GM12878 (cell line): ENCODE results near the gene FOXO1. TPM values are rescaled to one million over a fixed set of nuclear protein-coding genes. Genes with fewer than 3 reads are reported as not detected.

Experiments
- ATAC-seq: fragments of 200-7000 bp; cut with Tn5 transposase; 3 replicates; pipeline ENCODE4 v1.9.1; 2020; ENCODE audit warnings: mild to moderate bottlenecking, moderate library complexity
- BruUV-seq: library from RNA; stranded (reverse); fragments of 400-500 nt; replicated peaks from 2 replicates; lab custom pipeline; 2021; lab: Mats Ljungman, UMichigan
- CTCF ChIA-PET: fragments of 300-600 bp; sonication (Branson Sonifier 250); formaldehyde crosslinking; extraction: SDS; loops from one replicate; lab custom pipeline; 2021; ENCODE audit warnings: inconsistent platforms; lab: Yijun Ruan, JAX
- POLR2A ChIA-PET: fragments of 350-600 bp; formaldehyde crosslinking; extraction: SDS; loops from one replicate; lab custom pipeline; 2021; ENCODE audit warnings: inconsistent platforms; lab: Charles Lee
- RAD21 ChIA-PET: fragments of 300-600 bp; sonication (Branson Sonifier 250); formaldehyde crosslinking; loops from one replicate; lab custom pipeline; 2023; ENCODE audit warnings: antibody characterized with exemption; ENCODE audit not compliant: unreplicated experiment; lab: Charles Lee
- SMC1A ChIA-PET: fragments of 300-600 bp; sonication (Branson Sonifier 250); formaldehyde crosslinking; loops from one replicate; lab custom pipeline; 2023; ENCODE audit not compliant: unreplicated experiment, uncharacterized antibody; lab: Charles Lee
- DNase-seq: peaks from one replicate; pipeline ENCODE4 v3.0.0-alpha.2; 2011; ENCODE audit warnings: low read depth, low spot score
- FAIRE-seq: peaks from 3 replicates; lab custom pipeline; 2011; peaks lifted over from hg19 to GRCh38; lab: Jason Lieb, UNC
- H2AFZ ChIP-seq: 2 replicates; pipeline ENCODE4 v1.6.0; 2011; ENCODE audit warnings: low read depth, low read length, control low read depth; ENCODE audit not compliant: control insufficient read depth
- H3K27ac ChIP-seq: 2 replicates; pipeline ENCODE4 v1.5.1; 2011; ENCODE audit warnings: control low read depth; ENCODE audit not compliant: control insufficient read depth, insufficient read depth
- H3K27me3 ChIP-seq, 2 experiments: replicated peaks in 1 of 2; 2 replicates each; pipeline versions ENCODE4 v1.6.0 to v1.6.1; 2011; ENCODE audit warnings: low read length in 1 of 2; ENCODE audit not compliant: control insufficient read depth in 2 of 2, insufficient read depth in 2 of 2
- H3K36me3 ChIP-seq, 2 experiments: 2 replicates each; pipeline ENCODE4 v1.5.1; 2011; ENCODE audit warnings: low read length in 1 of 2; ENCODE audit not compliant: control insufficient read depth in 2 of 2, insufficient read depth in 2 of 2
- H3K4me1 ChIP-seq: 2 replicates; pipeline ENCODE4 v1.6.1; 2011; ENCODE audit warnings: mild to moderate bottlenecking, low read length, moderate library complexity, mixed read lengths; ENCODE audit not compliant: control insufficient read depth, insufficient read depth
- H3K4me2 ChIP-seq: 2 replicates; pipeline ENCODE4 v1.6.0; 2011; ENCODE audit warnings: control low read depth; ENCODE audit not compliant: control insufficient read depth, insufficient read depth
- H3K4me3 ChIP-seq: fragments of 200-600 bp; sonication (generic); 2 replicates; pipeline ENCODE4 v1.5.1; 2016
- H3K79me2 ChIP-seq: 2 replicates; pipeline ENCODE4 v1.6.0; 2011; ENCODE audit warnings: low read length; ENCODE audit not compliant: control insufficient read depth, insufficient read depth
- H3K9ac ChIP-seq: 2 replicates; pipeline ENCODE4 v1.8.0; 2011; ENCODE audit warnings: low read length, control low read depth, mixed read lengths; ENCODE audit not compliant: control insufficient read depth, insufficient read depth
- H3K9me3 ChIP-seq: replicated peaks from 3 replicates; pipeline ENCODE4 v1.5.1; 2011; ENCODE audit warnings: mild to moderate bottlenecking, low read length; ENCODE audit not compliant: control insufficient read depth, insufficient read depth
- H4K20me1 ChIP-seq: 2 replicates; pipeline ENCODE4 v1.6.0; 2011; ENCODE audit not compliant: control insufficient read depth, insufficient read depth
- BMI1 ChIP-seq: fragments of 450-650 bp; IDR thresholded peaks from 2 replicates; pipeline ENCODE4 v1.6.1; 2016; ENCODE audit warnings: mild to moderate bottlenecking, moderate library complexity, borderline replicate concordance
- CBFB ChIP-seq: IDR thresholded peaks from 2 replicates; pipeline ENCODE4 v1.6.1; 2016; ENCODE audit warnings: antibody characterized with exemption, low read depth
- ESRRA ChIP-seq: IDR thresholded peaks from 2 replicates; pipeline ENCODE4 v1.6.1; 2012; ENCODE audit warnings: mild to moderate bottlenecking, low read length, improper control_type of control experiment
- FOXM1 ChIP-seq: IDR thresholded peaks from 2 replicates; pipeline ENCODE4 v1.6.1; 2012; ENCODE audit warnings: low read depth, mild to moderate bottlenecking, inconsistent platforms, low read length, moderate library complexity
- GABPA ChIP-seq: IDR thresholded peaks from 2 replicates; pipeline ENCODE4 v1.6.1; 2014; ENCODE audit warnings: antibody characterized with exemption, low read depth, mild to moderate bottlenecking, inconsistent platforms
- IRF3 ChIP-seq: fragments of 450-650 bp; IDR thresholded peaks from 2 replicates; pipeline ENCODE4 v1.6.1; 2014; ENCODE audit warnings: mild to moderate bottlenecking
- MEF2A ChIP-seq: IDR thresholded peaks from 2 replicates; pipeline ENCODE4 v1.6.1; 2011; ENCODE audit warnings: low read depth, mild to moderate bottlenecking, low read length, moderate library complexity; ENCODE audit not compliant: insufficient read depth
- SKIL ChIP-seq: fragments of 450-650 bp; IDR thresholded peaks from 2 replicates; pipeline ENCODE4 v1.6.1; 2017; ENCODE audit warnings: mild to moderate bottlenecking, low read depth, inconsistent platforms; ENCODE audit not compliant: poor library complexity, severe bottlenecking
- SREBF2 ChIP-seq: IDR thresholded peaks from 2 replicates; pipeline ENCODE4 v1.6.1; 2012; ENCODE audit warnings: mild to moderate bottlenecking, low read length
- YBX1 ChIP-seq: fragments of 450-650 bp; IDR thresholded peaks from 2 replicates; pipeline ENCODE4 v1.6.1; 2016; ENCODE audit warnings: antibody characterized with exemption
- in situ Hi-C: fragments of 300-500 bp; cut with MboI; formaldehyde crosslinking; loops from 9 replicates; pipeline ENCODE4 v1.14.3; 2018; ENCODE audit warnings: mixed read lengths
- intact Hi-C: fragments of 100-400 bp; cut with micrococcal nuclease; formaldehyde crosslinking; loops from one replicate; pipeline ENCODE4 v1.14.2; 2022; ENCODE audit not compliant: unreplicated experiment
- polyA plus RNA-seq, 11 experiments: library from polyadenylated mRNA; depleted of rRNA in 4 of 11; unstranded in 6 of 11; stranded (reverse) in 5 of 11; fragments of >200 nt; fragmentation: Nextera tagmentation in 4 of 11; fragmentation: Illumina TruSeq in 1 of 11; extraction: Ambion mirVana in 4 of 11; extraction: Trizol in 1 of 11; gene quantifications; 1 replicate in 1 of 11; 2 replicates in 10 of 11; pipeline versions ENCODE4 v1.2.1 to v1.2.3, GENCODE V29; 2011 to 2016; ENCODE audit warnings: inconsistent platforms in 2 of 11, missing spikeins in 2 of 11, low read depth in 1 of 11
- total RNA-seq, 4 experiments: library from RNA; depleted of rRNA in 3 of 4; stranded (reverse); fragments of >200 nt in 3 of 4; fragmentation: Illumina TruSeq in 1 of 4; extraction: Trizol in 1 of 4; gene quantifications; 2 replicates each; pipeline versions ENCODE4 v1.2.1 to v1.2.3, GENCODE V29; 2013 to 2021

Gene FOXO1
- total and polyA plus RNA-seq, 10 of the 15 experiments (the other 5 are each of a cell fraction or from before 2014, with no cell fraction given), result 0.58 to 8.3 (median 0.88) TPM

GRCh38 chr13:40556453-40556852, 110.0 kb downstream of the FOXO1 start:
- RAD21 ChIA-PET, result no interaction called here
- BruUV-seq, result no TSS peak
- TF ChIP-seq SREBF2 (no peak), GABPA (no peak), YBX1 (no peak), SKIL (no peak), BMI1 (no peak), CBFB (no peak), MEF2A (no peak), IRF3 (no peak), FOXM1 (no peak), ESRRA (no peak)
- FAIRE-seq, result no peak
- no peaks in the 10 kb centered on the region for H3K4me1 ChIP-seq
- H3K79me2 ChIP-seq, result no peaks in the 10 kb centered on the region
- SMC1A ChIA-PET, result interaction anchor here (0.7 to 1.4 kb wide), 4 partner anchors 9 to 72 kb away, joined by 3 to 10 read pairs (median 4); no protein-coding TSS in a partner anchor
- no peaks in the 10 kb centered on the region for H3K27me3 ChIP-seq
- no peak overlapping the region for H3K4me3 ChIP-seq
- POLR2A ChIA-PET, result no interaction called here
- intact Hi-C loops (no loop called here), in situ Hi-C loops (no loop called here)
- H3K9ac ChIP-seq, result no peak overlapping the region
- H2AFZ ChIP-seq, result no peak overlapping the region
- 0 out of 2 replicates have a peak, but pooled peaks cover 2% of the 10 kb centered on the region for H4K20me1 ChIP-seq
- no peak overlapping the region for H3K27ac ChIP-seq
- H3K9me3 ChIP-seq, result no peaks in the 10 kb centered on the region; the same call in 2 of the 3 replicates
- CTCF ChIA-PET, result interaction anchor here (1.6 kb wide), 1 partner anchor 21 kb away, joined by 3 read pairs; no protein-coding TSS in a partner anchor
- no peak for DNase-seq
- ATAC-seq, result no peak
- peaks cover 0 to 5% of the 10 kb centered on the region in 2 experiments; a peak in 3 of 4 replicates for H3K36me3 ChIP-seq
- H3K4me2 ChIP-seq, result no peak overlapping the region
